ENCODE data around the gene PHYHIPL.

Gene PHYHIPL

GRCh38 chr10:59258890-59259289 lies 82.4 kb downstream of the PHYHIPL start:
- peak; percentile 10 for DNase-seq

- DNase-seq: no peak
Observed at GRCh38 chr10:59265141-59265540, 88.7 kb downstream of the PHYHIPL start.

- DNase-seq: no peak
Observed at GRCh38 chr10:59266321-59266720, 89.9 kb downstream of the PHYHIPL start.

GRCh38 chr10:59268460-59268859 lies 92.0 kb downstream of the PHYHIPL start:
- no peak for DNase-seq

- DNase-seq: no peak
Observed at GRCh38 chr10:59269651-59270050, 93.2 kb downstream of the PHYHIPL start.

- no peak for DNase-seq
Observed at GRCh38 chr10:59270492-59270891, 94.0 kb downstream of the PHYHIPL start.

GRCh38 chr10:59271160-59271559 lies 94.7 kb downstream of the PHYHIPL start:
- DNase-seq: peak; percentile 58

GRCh38 chr10:59272061-59272460 lies 95.6 kb downstream of the PHYHIPL start:
- no peak for DNase-seq

- no peak for DNase-seq
Observed at GRCh38 chr10:59273445-59273844, 97.0 kb downstream of the PHYHIPL start.

- DNase-seq: no peak
Observed at GRCh38 chr10:59276133-59276532, 99.7 kb downstream of the PHYHIPL start.

GRCh38 chr10:59276919-59277318 lies 100.5 kb downstream of the PHYHIPL start:
- DNase-seq: no peak

- no peak for DNase-seq
Observed at GRCh38 chr10:59279476-59279875, 103.0 kb downstream of the PHYHIPL start.

- DNase-seq: no peak
Observed at GRCh38 chr10:59279991-59280505, 103.6 kb downstream of the PHYHIPL start.

GRCh38 chr10:59281861-59282260 lies 105.4 kb downstream of the PHYHIPL start:
- peak; percentile 12 for DNase-seq

GRCh38 chr10:59283456-59284091 lies 107.1 kb downstream of the PHYHIPL start:
- peak; percentile 65 for DNase-seq

GRCh38 chr10:59284118-59284975 lies 107.9 kb downstream of the PHYHIPL start:
- no peak for DNase-seq

- DNase-seq: no peak
Observed at GRCh38 chr10:59285073-59285472, 108.6 kb downstream of the PHYHIPL start.

- no peak for DNase-seq
Observed at GRCh38 chr10:59285848-59286247, 109.4 kb downstream of the PHYHIPL start.

- DNase-seq: no peak
Observed at GRCh38 chr10:59287587-59288255, 111.3 kb downstream of the PHYHIPL start.

GRCh38 chr10:59289853-59290252 lies 113.4 kb downstream of the PHYHIPL start:
- no peak for DNase-seq

GRCh38 chr10:59290448-59290847 lies 114.0 kb downstream of the PHYHIPL start:
- DNase-seq: no peak
